Lower lobe of right lung (tissue), 2 donors: Measurements from ENCODE around the gene HOXB3. TPM values are rescaled to one million over a fixed set of nuclear protein-coding genes. Genes with fewer than 3 reads are reported as not detected.

Source experiments
- ATAC-seq, 2 donors: fragments of 200-7000 bp; cut with Tn5 transposase; one replicate each; pipeline ENCODE4 v1.9.1; 2020 to 2022; ENCODE audit warnings: mild to moderate bottlenecking in 2 of 2, moderate library complexity in 2 of 2
- DNase-seq: peaks from one replicate; pipeline ENCODE4 v3.0.0-alpha.2; 2020
- H3K27ac ChIP-seq: fragments of 200-600 bp; one replicate; pipeline ENCODE4 v1.8.0; 2022
- H3K27me3 ChIP-seq: fragments of 200-600 bp; one replicate; pipeline ENCODE4 v1.8.0; 2022; ENCODE audit warnings: low read depth
- H3K36me3 ChIP-seq: fragments of 200-600 bp; one replicate; pipeline ENCODE4 v1.8.0; 2022; ENCODE audit warnings: mild to moderate bottlenecking
- H3K4me1 ChIP-seq: fragments of 200-600 bp; one replicate; pipeline ENCODE4 v1.8.0; 2022
- H3K4me3 ChIP-seq: fragments of 200-600 bp; one replicate; pipeline ENCODE4 v1.8.0; 2022; ENCODE audit warnings: mild to moderate bottlenecking
- H3K9me3 ChIP-seq: fragments of 200-600 bp; one replicate; pipeline ENCODE4 v1.8.0; 2022
- intact Hi-C: fragments of 100-400 bp; cut with DNase I; formaldehyde crosslinking; loops from one replicate; pipeline ENCODE4 v1.11.0; 2022
- total RNA-seq: library from RNA; stranded (reverse); fragmentation: NEBNext Ultra II Directional; extraction: Animal tissue kit (Norgen Biotek cat#: 25700); gene quantifications from one replicate; pipeline ENCODE4 v1.2.1, GENCODE V29; 2021
- TF ChIP-seq, protein P1 (sequence below): fragments of 200-600 bp; IDR thresholded peaks from one replicate; pipeline ENCODE4 v1.8.0; 2022; ENCODE audit warnings: antibody characterized with exemption, mild to moderate bottlenecking
- donor health status: DM: no; HTN: yes; CAD: no; lungs with severe emphysema.

Gene HOXB3
- total RNA-seq, 1 donor from 2014 or later = 11.3 TPM

DNA sequence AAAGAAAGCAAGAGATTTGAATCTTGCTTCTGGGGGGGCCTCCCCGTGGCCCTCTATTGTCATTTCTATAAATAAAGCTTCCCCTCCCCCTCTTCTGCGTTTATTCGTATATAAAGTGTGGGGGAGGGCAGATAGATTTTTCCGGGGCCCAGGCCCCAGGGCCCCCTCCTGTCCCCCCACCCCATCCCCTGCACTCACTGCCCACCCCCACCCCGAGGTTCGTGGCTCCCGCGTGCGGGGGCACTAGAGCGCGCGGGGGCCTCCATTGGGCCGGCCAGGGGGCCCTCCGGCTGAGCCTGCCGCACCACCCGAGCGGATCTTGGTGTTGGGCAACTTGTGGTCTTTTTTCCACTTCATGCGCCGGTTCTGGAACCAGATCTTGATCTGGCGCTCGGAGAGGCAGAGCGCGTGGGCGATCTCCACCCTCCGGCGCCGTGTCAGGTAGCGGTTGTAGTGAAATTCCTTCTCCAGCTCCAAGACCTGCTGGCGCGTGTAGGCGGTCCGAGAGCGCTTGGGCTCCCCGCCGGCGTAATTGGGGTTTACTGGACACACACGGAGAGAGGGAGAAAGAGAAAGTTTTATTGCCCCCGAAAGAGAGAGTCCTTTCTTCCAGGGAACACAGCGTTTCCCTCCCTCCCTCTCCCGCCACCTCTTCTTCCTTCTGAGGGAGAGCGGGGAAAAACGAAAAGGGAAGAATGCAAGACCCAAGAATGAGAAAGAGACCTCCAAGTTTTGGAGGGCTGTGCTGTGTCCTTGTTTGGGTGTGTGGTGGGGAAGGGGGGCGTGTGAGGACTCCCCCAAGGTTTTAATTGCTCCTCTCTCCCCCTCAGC lies 13.3 kb downstream of the HOXB3 start:
- DNase-seq (no peak), ATAC-seq (peak in 1 of 2 donors; percentile 18)
- Histone ChIP-seq H3K4me3 (peak overlapping the region; percentile 62), H3K4me1 (peaks cover 21% of the 10 kb centered on the region), H3K27me3 (peaks cover 83% of the 10 kb centered on the region), H3K9me3 (no peaks in the 10 kb centered on the region), H3K36me3 (no peaks in the 10 kb centered on the region), H3K27ac (peak overlapping the region; percentile 92)
- TF ChIP-seq, protein P1, sequence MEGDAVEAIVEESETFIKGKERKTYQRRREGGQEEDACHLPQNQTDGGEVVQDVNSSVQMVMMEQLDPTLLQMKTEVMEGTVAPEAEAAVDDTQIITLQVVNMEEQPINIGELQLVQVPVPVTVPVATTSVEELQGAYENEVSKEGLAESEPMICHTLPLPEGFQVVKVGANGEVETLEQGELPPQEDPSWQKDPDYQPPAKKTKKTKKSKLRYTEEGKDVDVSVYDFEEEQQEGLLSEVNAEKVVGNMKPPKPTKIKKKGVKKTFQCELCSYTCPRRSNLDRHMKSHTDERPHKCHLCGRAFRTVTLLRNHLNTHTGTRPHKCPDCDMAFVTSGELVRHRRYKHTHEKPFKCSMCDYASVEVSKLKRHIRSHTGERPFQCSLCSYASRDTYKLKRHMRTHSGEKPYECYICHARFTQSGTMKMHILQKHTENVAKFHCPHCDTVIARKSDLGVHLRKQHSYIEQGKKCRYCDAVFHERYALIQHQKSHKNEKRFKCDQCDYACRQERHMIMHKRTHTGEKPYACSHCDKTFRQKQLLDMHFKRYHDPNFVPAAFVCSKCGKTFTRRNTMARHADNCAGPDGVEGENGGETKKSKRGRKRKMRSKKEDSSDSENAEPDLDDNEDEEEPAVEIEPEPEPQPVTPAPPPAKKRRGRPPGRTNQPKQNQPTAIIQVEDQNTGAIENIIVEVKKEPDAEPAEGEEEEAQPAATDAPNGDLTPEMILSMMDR = no peak
- intact Hi-C loops = no loop called here

DNA sequence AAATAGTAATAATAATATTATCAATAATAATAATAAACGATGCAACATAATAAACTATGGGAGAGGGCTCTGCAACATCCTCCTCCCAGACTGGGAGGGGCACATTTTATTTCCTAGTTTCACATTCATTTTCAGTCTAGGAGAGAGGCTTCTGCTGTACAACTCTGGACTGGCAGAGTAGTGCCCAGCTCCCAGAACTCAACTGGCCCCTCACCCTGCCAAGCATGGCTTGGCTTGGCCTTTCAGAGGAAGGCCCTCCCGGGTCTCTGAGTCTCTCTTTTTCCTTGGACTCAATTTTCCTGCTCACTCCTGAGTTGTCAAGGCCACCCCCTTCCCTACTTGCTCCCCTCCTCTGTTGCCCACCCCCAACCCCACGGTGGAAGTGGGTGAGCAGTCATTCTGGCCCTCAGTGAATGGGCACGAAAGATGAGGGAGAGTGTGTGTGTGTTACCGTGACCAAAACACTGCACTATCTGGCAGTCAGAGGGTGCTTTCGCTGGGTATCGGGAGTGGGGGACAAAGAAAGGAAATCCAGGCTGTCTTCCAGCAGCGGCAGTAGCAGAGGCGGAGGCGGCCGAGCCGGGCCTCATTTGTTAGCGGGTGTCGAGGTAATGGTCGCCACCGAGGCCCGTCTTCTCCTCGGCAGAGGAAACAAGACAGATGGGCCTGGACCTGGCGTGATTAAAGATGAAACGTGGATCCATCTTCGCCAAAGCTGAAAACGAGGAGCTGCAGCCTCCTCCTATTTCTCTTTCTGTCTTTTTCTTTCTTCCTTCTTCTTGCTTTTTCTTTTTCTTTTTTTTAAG lies 14.2 kb downstream of the HOXB3 start:
- peak overlapping the region; percentile 92 for H3K27ac ChIP-seq
- H3K4me1 ChIP-seq = peaks cover 21% of the 10 kb centered on the region
- no peaks in the 10 kb centered on the region for H3K36me3 ChIP-seq
- intact Hi-C loops = no loop called here
- H3K27me3 ChIP-seq = peaks cover 81% of the 10 kb centered on the region
- TF ChIP-seq, protein P1 = no peak
- H3K9me3 ChIP-seq = no peaks in the 10 kb centered on the region
- DNase-seq = no peak
- peak overlapping the region; percentile 62 for H3K4me3 ChIP-seq
- ATAC-seq = no peak

DNA sequence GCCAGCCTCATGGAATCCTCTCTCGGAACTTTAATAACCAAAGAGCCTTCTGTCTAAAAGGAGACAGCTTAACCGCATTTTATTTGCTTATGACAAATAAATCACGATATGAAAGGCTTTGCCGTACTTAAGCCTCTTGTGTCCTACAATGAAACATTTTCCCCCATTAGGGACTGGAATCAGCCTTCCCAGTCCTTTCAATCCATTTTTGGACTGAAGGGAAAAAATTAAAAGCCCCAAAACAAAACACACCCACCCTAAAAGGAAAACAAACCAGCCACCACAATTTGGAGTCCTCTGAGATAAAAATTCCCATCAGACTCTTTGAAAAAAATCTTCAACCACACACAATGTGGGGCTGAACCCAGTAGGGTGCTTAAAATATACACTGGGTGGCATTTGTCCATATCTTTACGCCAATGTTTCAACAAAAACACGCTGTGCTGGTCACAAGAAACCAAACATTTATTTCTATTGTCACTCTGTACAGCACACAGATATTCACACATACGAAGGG lies 14.9 kb downstream of the HOXB3 start:
- Histone ChIP-seq H3K4me1 (peaks cover 21% of the 10 kb centered on the region), H3K4me3 (peak overlapping the region; percentile 62), H3K9me3 (no peaks in the 10 kb centered on the region), H3K36me3 (no peaks in the 10 kb centered on the region), H3K27me3 (peaks cover 81% of the 10 kb centered on the region), H3K27ac (peak overlapping the region; percentile 92)
- no peak for ATAC-seq
- no peak for DNase-seq
- intact Hi-C loops = no loop called here
- TF ChIP-seq, protein P1 = no peak

DNA sequence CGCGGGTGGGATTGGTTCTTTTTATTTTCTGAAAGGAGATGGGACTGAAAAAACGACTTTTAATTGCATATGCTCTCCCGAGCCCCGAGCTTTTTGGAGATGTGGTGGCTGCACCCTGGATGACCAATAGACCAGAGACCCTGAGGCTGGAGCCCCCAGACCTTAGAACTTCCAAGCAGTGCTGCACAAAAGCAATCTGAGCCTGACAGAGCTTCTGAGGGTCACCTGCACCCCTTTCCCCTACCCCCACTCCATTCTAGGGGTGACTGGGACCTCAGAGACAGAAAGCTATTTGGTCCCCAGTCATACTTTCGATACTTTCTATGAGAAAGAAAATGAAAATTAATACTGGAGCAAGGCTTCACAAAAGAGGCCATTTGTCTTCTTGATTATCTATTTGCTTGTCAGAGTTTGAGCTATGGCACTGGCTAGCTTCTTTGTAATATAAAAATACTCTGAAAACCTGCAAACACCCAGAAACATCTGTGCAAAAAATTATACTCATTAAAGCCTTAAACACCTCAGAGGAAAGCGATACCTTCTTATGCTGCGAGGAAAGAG lies 15.5 kb downstream of the HOXB3 start:
- TF ChIP-seq, protein P1 = no peak
- H3K4me3 ChIP-seq = peak overlapping the region; percentile 62
- intact Hi-C loops = no loop called here
- H3K27ac ChIP-seq = peak overlapping the region; percentile 92
- peaks cover 21% of the 10 kb centered on the region for H3K4me1 ChIP-seq
- ATAC-seq (no peak), DNase-seq (no peak)
- no peaks in the 10 kb centered on the region for H3K36me3 ChIP-seq
- H3K27me3 ChIP-seq = peaks cover 81% of the 10 kb centered on the region
- H3K9me3 ChIP-seq = no peaks in the 10 kb centered on the region

DNA sequence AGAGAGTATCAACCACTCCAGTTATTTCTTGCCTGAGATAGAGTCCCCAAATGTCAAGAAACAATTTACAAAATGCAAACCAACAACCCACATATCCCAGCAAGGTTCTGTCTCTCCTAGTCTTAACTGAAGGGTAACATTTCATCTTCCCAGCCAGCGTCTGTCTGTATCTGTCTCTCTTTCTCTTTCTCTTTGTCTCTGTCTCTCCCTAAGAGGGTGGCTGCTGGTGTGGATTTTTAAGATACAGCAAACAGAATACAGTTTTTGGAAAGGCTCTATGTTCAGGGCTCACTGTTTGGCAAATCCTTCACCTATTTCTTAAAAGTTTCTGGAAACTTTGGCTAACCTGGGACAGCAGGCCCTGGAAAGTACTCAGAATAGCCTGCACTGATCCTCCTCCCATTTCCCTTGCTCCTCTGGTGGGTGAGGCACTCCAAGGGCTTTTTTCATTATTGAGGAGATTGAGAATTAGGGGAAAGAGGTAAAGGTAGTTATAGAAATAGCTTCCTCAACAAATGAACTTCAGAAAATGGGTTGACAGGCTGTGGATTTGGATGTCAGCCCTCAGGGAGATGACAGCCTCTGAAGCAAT lies 18.1 kb downstream of the HOXB3 start:
- Histone ChIP-seq H3K4me1 (peaks cover 25% of the 10 kb centered on the region), H3K4me3 (peak overlapping the region; percentile 30), H3K36me3 (no peaks in the 10 kb centered on the region), H3K9me3 (no peaks in the 10 kb centered on the region), H3K27me3 (peaks cover 86% of the 10 kb centered on the region), H3K27ac (peak overlapping the region; percentile 92)
- TF ChIP-seq, protein P1 = no peak
- intact Hi-C loops = no loop called here
- no peak for ATAC-seq
- DNase-seq = no peak
